ENCODE measurements around the gene IL17B.

IL17B gene

GRCh38 chr5:149379177-149379761 lies at the start of gene IL17B:
Gene IL17B, minus strand, starts transcription at chr5:149379292. Its CDS starts 67 bp downstream, at chr5:149379225.
- DNase-seq (ENCODE audit: low spot score), result no peak

GRCh38 chr5:149428032-149428431 lies 48.9 kb upstream of the IL17B start:
- no peak for DNase-seq (ENCODE audit: low spot score)

- no peak for DNase-seq (ENCODE audit: low spot score)
Observed at GRCh38 chr5:149427374-149427773, 48.3 kb upstream of the IL17B start.

- DNase-seq (ENCODE audit: low spot score), result no peak
Observed at GRCh38 chr5:149426931-149427330, 47.8 kb upstream of the IL17B start.

GRCh38 chr5:149425729-149426128 lies 46.6 kb upstream of the IL17B start:
- no peak for DNase-seq (ENCODE audit: low spot score)

GRCh38 chr5:149424371-149425315 lies 45.6 kb upstream of the IL17B start:
- no peak for DNase-seq (ENCODE audit: low spot score)

- DNase-seq (ENCODE audit: low spot score), result no peak
Observed at GRCh38 chr5:149423794-149424268, 44.7 kb upstream of the IL17B start.

- DNase-seq (ENCODE audit: low spot score), result no peak
Observed at GRCh38 chr5:149423049-149423793, 44.1 kb upstream of the IL17B start.

GRCh38 chr5:149422366-149423048 lies 43.4 kb upstream of the IL17B start:
- DNase-seq (ENCODE audit: low spot score), result no peak

- no peak for DNase-seq (ENCODE audit: low spot score)
Observed at GRCh38 chr5:149421834-149422233, 42.7 kb upstream of the IL17B start.

GRCh38 chr5:149421372-149421685 lies 42.2 kb upstream of the IL17B start:
- DNase-seq (ENCODE audit: low spot score), result no peak

GRCh38 chr5:149420545-149421371 lies 41.7 kb upstream of the IL17B start:
- DNase-seq (ENCODE audit: low spot score), result no peak

GRCh38 chr5:149419859-149420544 lies 40.9 kb upstream of the IL17B start:
- no peak for DNase-seq (ENCODE audit: low spot score)

- DNase-seq (ENCODE audit: low spot score), result no peak
Observed at GRCh38 chr5:149419532-149419858, 40.4 kb upstream of the IL17B start.

- DNase-seq (ENCODE audit: low spot score), result no peak
Observed at GRCh38 chr5:149418910-149419531, 39.9 kb upstream of the IL17B start.

GRCh38 chr5:149417711-149418368 lies 38.7 kb upstream of the IL17B start:
- no peak for DNase-seq (ENCODE audit: low spot score)

GRCh38 chr5:149416987-149417710 lies 38.1 kb upstream of the IL17B start:
- DNase-seq (ENCODE audit: low spot score), result no peak

GRCh38 chr5:149415066-149415967 lies 36.2 kb upstream of the IL17B start:
- DNase-seq (ENCODE audit: low spot score), result no peak

Measured in COLO829 (cell line).